Astrocyte (in vitro differentiated cells and primary cell): Measurements from ENCODE around the gene C1GALT1. TPM values are rescaled to one million over a fixed set of nuclear protein-coding genes. Genes with fewer than 3 reads are reported as not detected.

Experiments
- DNase-seq: peaks from one replicate; pipeline ENCODE4 v3.0.0-alpha.2; 2010; ENCODE audit warnings: low read depth
- FAIRE-seq: peaks from 2 replicates; lab custom pipeline; 2011; peaks lifted over from hg19 to GRCh38; lab: Jason Lieb, UNC
- H2AFZ ChIP-seq: 2 replicates; pipeline ENCODE4 v1.6.0; 2012; ENCODE audit warnings: low read depth, low read length, inconsistent platforms
- H3K27ac ChIP-seq: 2 replicates; pipeline ENCODE4 v1.5.1; 2011; ENCODE audit warnings: low read depth, low read length, inconsistent platforms
- H3K27me3 ChIP-seq: 2 replicates; pipeline ENCODE4 v1.6.0; 2011; ENCODE audit warnings: low read length, inconsistent platforms; ENCODE audit not compliant: insufficient read depth
- H3K36me3 ChIP-seq: 2 replicates; pipeline ENCODE4 v1.5.1; 2011; ENCODE audit warnings: low read length, inconsistent platforms; ENCODE audit not compliant: insufficient read depth
- H3K4me1 ChIP-seq: 2 replicates; pipeline ENCODE4 v1.5.1; 2011; ENCODE audit warnings: low read length, inconsistent platforms; ENCODE audit not compliant: insufficient read depth
- H3K4me2 ChIP-seq: 2 replicates; pipeline ENCODE4 v1.6.0; 2012; ENCODE audit warnings: low read length, inconsistent platforms
- H3K4me3 ChIP-seq: 2 replicates; pipeline ENCODE4 v1.5.1; 2011; ENCODE audit warnings: low read depth, mild to moderate bottlenecking, low read length, inconsistent platforms; ENCODE audit not compliant: insufficient read depth
- H3K79me2 ChIP-seq: 2 replicates; pipeline ENCODE4 v1.6.0; 2012; ENCODE audit warnings: mild to moderate bottlenecking, low read length, inconsistent platforms; ENCODE audit not compliant: insufficient read depth
- H3K9ac ChIP-seq: 2 replicates; pipeline ENCODE4 v1.6.0; 2012; ENCODE audit warnings: mild to moderate bottlenecking, low read length, inconsistent platforms
- H3K9me3 ChIP-seq: 2 replicates; pipeline ENCODE4 v1.5.1; 2012; ENCODE audit warnings: low read depth, mild to moderate bottlenecking, low read length, inconsistent platforms; ENCODE audit not compliant: insufficient read depth
- H4K20me1 ChIP-seq: 2 replicates; pipeline ENCODE4 v1.6.0; 2012; ENCODE audit warnings: low read length, inconsistent platforms; ENCODE audit not compliant: insufficient read depth
- H3K27ac Mint-ChIP-seq: one replicate; pipeline ENCODE4 v1.8.0; 2021; ENCODE audit warnings: mild to moderate bottlenecking, mixed read lengths; ENCODE audit not compliant: unreplicated experiment
- H3K27me3 Mint-ChIP-seq: one replicate; pipeline ENCODE4 v1.8.0; 2021; ENCODE audit warnings: low read depth, mixed read lengths; ENCODE audit not compliant: unreplicated experiment
- H3K36me3 Mint-ChIP-seq: one replicate; pipeline ENCODE4 v1.8.0; 2021; ENCODE audit warnings: low read depth, mixed read lengths; ENCODE audit not compliant: unreplicated experiment
- H3K4me1 Mint-ChIP-seq: one replicate; pipeline ENCODE4 v1.8.0; 2021; ENCODE audit warnings: low read depth, mixed read lengths; ENCODE audit not compliant: unreplicated experiment
- H3K4me3 Mint-ChIP-seq: one replicate; pipeline ENCODE4 v1.8.0; 2021; ENCODE audit warnings: mild to moderate bottlenecking, moderate library complexity, mixed read lengths; ENCODE audit not compliant: unreplicated experiment
- H3K9me3 Mint-ChIP-seq: one replicate; pipeline ENCODE4 v1.8.0; 2021; ENCODE audit warnings: mild to moderate bottlenecking, mixed read lengths; ENCODE audit not compliant: unreplicated experiment
- CTCF ChIP-seq: IDR thresholded peaks from 2 replicates; pipeline ENCODE4 v1.5.1; 2011; ENCODE audit warnings: low read depth, mild to moderate bottlenecking, inconsistent platforms, low read length, moderate library complexity; ENCODE audit not compliant: insufficient read depth
- EZH2 ChIP-seq: IDR thresholded peaks from 2 replicates; pipeline ENCODE4 v1.6.1; 2012; ENCODE audit warnings: mild to moderate bottlenecking, low read length, inconsistent platforms; ENCODE audit not compliant: insufficient read depth
- total RNA-seq: library from RNA; stranded (reverse); gene quantifications from 2 replicates; pipeline ENCODE4 v1.2.1, GENCODE V29; 2021

C1GALT1 gene
- total RNA-seq, 1 donor from 2014 or later, result 40.0 TPM

- Histone ChIP-seq H3K79me2 (no peaks in the 10 kb centered on the region), H3K4me3 (no peak overlapping the region), H3K9me3 (no peaks in the 10 kb centered on the region), H4K20me1 (no peaks in the 10 kb centered on the region), H3K36me3 (no peaks in the 10 kb centered on the region), H3K9ac (no peak overlapping the region), H3K27me3 (no peaks in the 10 kb centered on the region), H2AFZ (no peak overlapping the region), H3K4me1 (no peaks in the 10 kb centered on the region), H3K27ac (no peak overlapping the region), H3K4me2 (no peak overlapping the region)
- TF ChIP-seq CTCF (no peak), EZH2 (no peak)
- FAIRE-seq (no peak), DNase-seq (no peak)
- Mint-ChIP-seq H3K4me3 (no peak overlapping the region), H3K36me3 (no peaks in the 10 kb centered on the region), H3K27ac (no peak overlapping the region), H3K27me3 (no peaks in the 10 kb centered on the region), H3K9me3 (no peaks in the 10 kb centered on the region), H3K4me1 (no peaks in the 10 kb centered on the region)
Observed at GRCh38 chr7:7292608-7293007, 110.3 kb downstream of the C1GALT1 start.

- no peak overlapping the region for H3K27ac ChIP-seq
- Mint-ChIP-seq H3K4me1 (no peaks in the 10 kb centered on the region), H3K27ac (no peak overlapping the region), H3K36me3 (no peaks in the 10 kb centered on the region), H3K4me3 (no peak overlapping the region), H3K27me3 (no peaks in the 10 kb centered on the region), H3K9me3 (no peaks in the 10 kb centered on the region)
- H3K4me3 ChIP-seq, result no peak overlapping the region
- no peak overlapping the region for H3K4me2 ChIP-seq
- H3K9ac ChIP-seq, result no peak overlapping the region
- DNase-seq (no peak), FAIRE-seq (no peak)
- no peaks in the 10 kb centered on the region for H3K9me3 ChIP-seq
- H3K27me3 ChIP-seq, result no peaks in the 10 kb centered on the region
- no peaks in the 10 kb centered on the region for H3K36me3 ChIP-seq
- TF ChIP-seq CTCF (no peak), EZH2 (no peak)
- no peaks in the 10 kb centered on the region for H3K79me2 ChIP-seq
- H3K4me1 ChIP-seq, result no peaks in the 10 kb centered on the region
- H4K20me1 ChIP-seq, result no peaks in the 10 kb centered on the region
- no peak overlapping the region for H2AFZ ChIP-seq
Observed at GRCh38 chr7:7293092-7293491, 110.7 kb downstream of the C1GALT1 start.

- H3K4me1 Mint-ChIP-seq, result no peaks in the 10 kb centered on the region
- no peak for DNase-seq
- Histone ChIP-seq H3K9ac (no peak overlapping the region), H3K4me3 (no peak overlapping the region), H3K9me3 (no peaks in the 10 kb centered on the region), H3K27me3 (no peaks in the 10 kb centered on the region), H3K4me1 (no peaks in the 10 kb centered on the region), H3K4me2 (no peak overlapping the region), H4K20me1 (no peaks in the 10 kb centered on the region), H3K27ac (no peak overlapping the region), H2AFZ (no peak overlapping the region), H3K79me2 (no peaks in the 10 kb centered on the region), H3K36me3 (no peaks in the 10 kb centered on the region)
- H3K36me3 Mint-ChIP-seq, result no peaks in the 10 kb centered on the region
- no peaks in the 10 kb centered on the region for H3K27me3 Mint-ChIP-seq
- TF ChIP-seq EZH2, result no peak
- TF ChIP-seq CTCF, result no peak
- no peak overlapping the region for H3K4me3 Mint-ChIP-seq
- no peak overlapping the region for H3K27ac Mint-ChIP-seq
- H3K9me3 Mint-ChIP-seq, result no peaks in the 10 kb centered on the region
- FAIRE-seq, result no peak
Observed at GRCh38 chr7:7294911-7295310, 112.6 kb downstream of the C1GALT1 start.
